K562 (cell line): Measurements from ENCODE around the gene SERTAD1. TPM values are rescaled to one million over a fixed set of nuclear protein-coding genes. Genes with fewer than 3 reads are reported as not detected.

Experiments
- ADNP ChIP-seq: fragments of 200-800 bp; sonication (Bioruptor generic); IDR thresholded peaks from 2 replicates; pipeline ENCODE4 v1.6.1; 2016; ENCODE audit warnings: missing genetic modification characterization, missing compliant biosample characterization
- CREM ChIP-seq: IDR thresholded peaks from 2 replicates; pipeline ENCODE4 v1.6.1; 2014; ENCODE audit warnings: antibody characterized with exemption, low read depth
- CSDE1 ChIP-seq, 2 experiments: fragments of 450-650 bp; IDR thresholded peaks; 2 replicates each; pipeline ENCODE4 v1.6.1; 2016; ENCODE audit warnings: mild to moderate bottlenecking in 1 of 2
- FOXK2 ChIP-seq, 2 experiments: fragments of 450-650 bp; IDR thresholded peaks in 1 of 2; conservative IDR thresholded peaks in 1 of 2; 2 replicates each; pipeline ENCODE4 v1.6.1; 2016; ENCODE audit warnings: low read depth in 2 of 2, mild to moderate bottlenecking in 1 of 2
- MTF1 ChIP-seq: fragments of 250-450 bp; sonication (Bioruptor Pico); IDR thresholded peaks from 2 replicates; pipeline ENCODE4 v1.9.0; 2021; ENCODE audit warnings: moderate library complexity, mild to moderate bottlenecking, inconsistent platforms, borderline replicate concordance
- PHB2 ChIP-seq: fragments of 450-650 bp; IDR thresholded peaks from 2 replicates; pipeline ENCODE4 v1.6.1; 2017; ENCODE audit warnings: low read depth
- PRMT5 ChIP-seq: sonication (generic); formaldehyde crosslinking; IDR thresholded peaks from 2 replicates; pipeline ENCODE4 v1.5.0; 2020; ENCODE audit warnings: missing genetic modification reagents
- SIN3B ChIP-seq: fragments of 450-650 bp; IDR thresholded peaks from 2 replicates; pipeline ENCODE4 v1.6.1; 2017; ENCODE audit warnings: low read depth, mild to moderate bottlenecking, moderate library complexity
- ZNF24 ChIP-seq: fragments of 450-650 bp; IDR thresholded peaks from 2 replicates; pipeline ENCODE4 v1.6.1; 2016
- ZNF263 ChIP-seq: sonication (generic); formaldehyde crosslinking; IDR thresholded peaks from 2 replicates; pipeline ENCODE4 v1.8.0; 2022; ENCODE audit warnings: mild to moderate bottlenecking, missing genetic modification reagents, borderline replicate concordance
- ZNF584 ChIP-seq: fragments of 200-800 bp; sonication (Bioruptor generic); IDR thresholded peaks from 2 replicates; pipeline ENCODE4 v1.6.1; 2016; ENCODE audit warnings: low read depth, mild to moderate bottlenecking, missing genetic modification characterization, missing compliant biosample characterization
- ZNF589 ChIP-seq: fragments of 200-800 bp; sonication (Bioruptor generic); IDR thresholded peaks from 2 replicates; pipeline ENCODE4 v1.6.1; 2016; ENCODE audit warnings: low read depth, missing genetic modification characterization, missing compliant biosample characterization
- polyA plus RNA-seq, 8 experiments: library from polyadenylated mRNA; depleted of rRNA in 4 of 8; stranded (reverse) in 5 of 8; unstranded in 3 of 8; fragments of >200 nt; fragmentation: Nextera tagmentation in 2 of 8; fragmentation: Illumina TruSeq in 1 of 8; extraction: Ambion mirVana in 2 of 8; extraction: Trizol in 1 of 8; gene quantifications; 2 replicates each; pipeline versions ENCODE4 v1.2.1 to v1.2.3, GENCODE V29; 2011 to 2014; ENCODE audit warnings: inconsistent platforms in 1 of 8, missing spikeins in 1 of 8
- total RNA-seq, 7 experiments: library from RNA; depleted of rRNA in 6 of 7; stranded (reverse); fragments of >200 nt in 6 of 7; fragmentation: Illumina TruSeq in 2 of 7; extraction: Trizol in 2 of 7; gene quantifications; 2 replicates each; pipeline versions ENCODE4 v1.2.1 to v1.2.3, GENCODE V29; 2011 to 2021; ENCODE audit warnings: low replicate concordance in 1 of 7
- TF ChIP-seq, protein P1 (sequence below): sonication (generic); formaldehyde crosslinking; IDR thresholded peaks from 2 replicates; pipeline ENCODE4 v1.8.0; 2022; ENCODE audit warnings: mild to moderate bottlenecking, missing genetic modification reagents
- TF ChIP-seq, protein P2 (sequence below): fragments of 450-650 bp; formaldehyde crosslinking; IDR thresholded peaks from 2 replicates; pipeline ENCODE4 v1.4.0; 2022; ENCODE audit warnings: mild to moderate bottlenecking, moderate library complexity
- TF ChIP-seq, protein P3 (sequence below): fragments of 200-800 bp; sonication (Bioruptor generic); IDR thresholded peaks from 2 replicates; pipeline ENCODE4 v1.6.1; 2016; ENCODE audit warnings: missing genetic modification characterization, missing compliant biosample characterization
- TF ChIP-seq, protein P4 (sequence below): sonication (generic); formaldehyde crosslinking; IDR thresholded peaks from 2 replicates; pipeline ENCODE4 v1.9.0; 2022; ENCODE audit warnings: mild to moderate bottlenecking, missing genetic modification reagents

Gene SERTAD1
- total and polyA plus RNA-seq, 9 of the 15 experiments (the other 6 are each of a cell fraction or from before 2014, with no cell fraction given), result 0.15 to 8.7 (median 4.9) TPM

DNA sequence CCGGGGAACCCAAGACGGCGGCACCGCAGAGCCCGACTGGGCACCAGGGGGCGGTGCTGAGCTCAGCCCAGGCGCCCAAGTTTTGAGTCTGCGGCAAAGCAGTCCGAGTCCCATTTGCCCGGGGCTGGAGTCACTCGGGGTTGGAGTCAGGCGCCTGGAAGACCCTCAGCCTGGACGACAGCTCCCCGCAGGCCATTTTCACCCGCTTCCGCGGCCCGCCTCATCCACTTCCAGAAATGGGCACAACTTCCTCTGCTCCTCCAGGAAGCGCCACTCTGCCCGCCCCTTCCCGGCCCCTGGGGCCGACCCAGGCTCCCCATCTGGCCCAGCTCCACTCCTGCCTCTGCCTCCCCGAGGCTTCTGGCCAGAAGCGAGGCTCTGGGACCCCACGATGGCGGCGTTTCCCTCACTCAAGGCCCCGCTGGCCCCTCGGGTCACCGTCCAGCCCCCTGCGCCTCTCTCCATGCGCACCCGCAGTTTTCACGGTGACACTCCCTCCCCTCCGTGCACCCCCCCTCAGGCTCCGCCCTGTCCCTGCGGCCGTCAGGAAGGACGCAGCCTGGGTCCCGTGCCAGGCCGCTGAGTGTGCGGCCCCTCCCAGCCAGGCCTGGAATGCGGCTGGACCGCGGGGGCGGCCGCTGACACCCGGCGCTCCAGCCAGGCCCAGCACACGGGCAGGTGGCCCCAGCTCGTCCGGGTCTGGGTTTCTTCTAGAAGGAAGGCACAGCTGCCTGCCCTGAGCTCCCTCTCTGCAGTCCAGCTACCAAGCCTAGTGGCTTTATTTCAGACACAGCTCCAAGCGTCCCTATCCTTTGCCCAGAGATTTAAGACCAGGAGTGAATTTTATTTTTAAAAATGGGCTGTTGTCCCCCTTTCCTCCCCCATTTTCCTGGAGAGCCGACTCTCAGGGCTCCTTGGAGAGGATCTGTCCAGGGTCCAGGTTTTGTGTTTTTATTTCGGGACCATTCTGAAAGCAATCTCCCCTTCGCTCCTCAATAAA lies 4.7 kb downstream of the SERTAD1 start (continued):
- TF ChIP-seq, protein P1, sequence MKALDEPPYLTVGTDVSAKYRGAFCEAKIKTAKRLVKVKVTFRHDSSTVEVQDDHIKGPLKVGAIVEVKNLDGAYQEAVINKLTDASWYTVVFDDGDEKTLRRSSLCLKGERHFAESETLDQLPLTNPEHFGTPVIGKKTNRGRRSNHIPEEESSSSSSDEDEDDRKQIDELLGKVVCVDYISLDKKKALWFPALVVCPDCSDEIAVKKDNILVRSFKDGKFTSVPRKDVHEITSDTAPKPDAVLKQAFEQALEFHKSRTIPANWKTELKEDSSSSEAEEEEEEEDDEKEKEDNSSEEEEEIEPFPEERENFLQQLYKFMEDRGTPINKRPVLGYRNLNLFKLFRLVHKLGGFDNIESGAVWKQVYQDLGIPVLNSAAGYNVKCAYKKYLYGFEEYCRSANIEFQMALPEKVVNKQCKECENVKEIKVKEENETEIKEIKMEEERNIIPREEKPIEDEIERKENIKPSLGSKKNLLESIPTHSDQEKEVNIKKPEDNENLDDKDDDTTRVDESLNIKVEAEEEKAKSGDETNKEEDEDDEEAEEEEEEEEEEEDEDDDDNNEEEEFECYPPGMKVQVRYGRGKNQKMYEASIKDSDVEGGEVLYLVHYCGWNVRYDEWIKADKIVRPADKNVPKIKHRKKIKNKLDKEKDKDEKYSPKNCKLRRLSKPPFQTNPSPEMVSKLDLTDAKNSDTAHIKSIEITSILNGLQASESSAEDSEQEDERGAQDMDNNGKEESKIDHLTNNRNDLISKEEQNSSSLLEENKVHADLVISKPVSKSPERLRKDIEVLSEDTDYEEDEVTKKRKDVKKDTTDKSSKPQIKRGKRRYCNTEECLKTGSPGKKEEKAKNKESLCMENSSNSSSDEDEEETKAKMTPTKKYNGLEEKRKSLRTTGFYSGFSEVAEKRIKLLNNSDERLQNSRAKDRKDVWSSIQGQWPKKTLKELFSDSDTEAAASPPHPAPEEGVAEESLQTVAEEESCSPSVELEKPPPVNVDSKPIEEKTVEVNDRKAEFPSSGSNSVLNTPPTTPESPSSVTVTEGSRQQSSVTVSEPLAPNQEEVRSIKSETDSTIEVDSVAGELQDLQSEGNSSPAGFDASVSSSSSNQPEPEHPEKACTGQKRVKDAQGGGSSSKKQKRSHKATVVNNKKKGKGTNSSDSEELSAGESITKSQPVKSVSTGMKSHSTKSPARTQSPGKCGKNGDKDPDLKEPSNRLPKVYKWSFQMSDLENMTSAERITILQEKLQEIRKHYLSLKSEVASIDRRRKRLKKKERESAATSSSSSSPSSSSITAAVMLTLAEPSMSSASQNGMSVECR (CRISPR knock-in tag), result no peak; the same call in 1 of the 2 replicates
- TF ChIP-seq MTF1 (CRISPR knock-in tag), result no peak
- TF ChIP-seq, protein P2, sequence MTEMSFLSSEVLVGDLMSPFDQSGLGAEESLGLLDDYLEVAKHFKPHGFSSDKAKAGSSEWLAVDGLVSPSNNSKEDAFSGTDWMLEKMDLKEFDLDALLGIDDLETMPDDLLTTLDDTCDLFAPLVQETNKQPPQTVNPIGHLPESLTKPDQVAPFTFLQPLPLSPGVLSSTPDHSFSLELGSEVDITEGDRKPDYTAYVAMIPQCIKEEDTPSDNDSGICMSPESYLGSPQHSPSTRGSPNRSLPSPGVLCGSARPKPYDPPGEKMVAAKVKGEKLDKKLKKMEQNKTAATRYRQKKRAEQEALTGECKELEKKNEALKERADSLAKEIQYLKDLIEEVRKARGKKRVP (CRISPR knock-in tag), result no peak; the same call in 1 of the 2 replicates
- TF ChIP-seq, protein P3, sequence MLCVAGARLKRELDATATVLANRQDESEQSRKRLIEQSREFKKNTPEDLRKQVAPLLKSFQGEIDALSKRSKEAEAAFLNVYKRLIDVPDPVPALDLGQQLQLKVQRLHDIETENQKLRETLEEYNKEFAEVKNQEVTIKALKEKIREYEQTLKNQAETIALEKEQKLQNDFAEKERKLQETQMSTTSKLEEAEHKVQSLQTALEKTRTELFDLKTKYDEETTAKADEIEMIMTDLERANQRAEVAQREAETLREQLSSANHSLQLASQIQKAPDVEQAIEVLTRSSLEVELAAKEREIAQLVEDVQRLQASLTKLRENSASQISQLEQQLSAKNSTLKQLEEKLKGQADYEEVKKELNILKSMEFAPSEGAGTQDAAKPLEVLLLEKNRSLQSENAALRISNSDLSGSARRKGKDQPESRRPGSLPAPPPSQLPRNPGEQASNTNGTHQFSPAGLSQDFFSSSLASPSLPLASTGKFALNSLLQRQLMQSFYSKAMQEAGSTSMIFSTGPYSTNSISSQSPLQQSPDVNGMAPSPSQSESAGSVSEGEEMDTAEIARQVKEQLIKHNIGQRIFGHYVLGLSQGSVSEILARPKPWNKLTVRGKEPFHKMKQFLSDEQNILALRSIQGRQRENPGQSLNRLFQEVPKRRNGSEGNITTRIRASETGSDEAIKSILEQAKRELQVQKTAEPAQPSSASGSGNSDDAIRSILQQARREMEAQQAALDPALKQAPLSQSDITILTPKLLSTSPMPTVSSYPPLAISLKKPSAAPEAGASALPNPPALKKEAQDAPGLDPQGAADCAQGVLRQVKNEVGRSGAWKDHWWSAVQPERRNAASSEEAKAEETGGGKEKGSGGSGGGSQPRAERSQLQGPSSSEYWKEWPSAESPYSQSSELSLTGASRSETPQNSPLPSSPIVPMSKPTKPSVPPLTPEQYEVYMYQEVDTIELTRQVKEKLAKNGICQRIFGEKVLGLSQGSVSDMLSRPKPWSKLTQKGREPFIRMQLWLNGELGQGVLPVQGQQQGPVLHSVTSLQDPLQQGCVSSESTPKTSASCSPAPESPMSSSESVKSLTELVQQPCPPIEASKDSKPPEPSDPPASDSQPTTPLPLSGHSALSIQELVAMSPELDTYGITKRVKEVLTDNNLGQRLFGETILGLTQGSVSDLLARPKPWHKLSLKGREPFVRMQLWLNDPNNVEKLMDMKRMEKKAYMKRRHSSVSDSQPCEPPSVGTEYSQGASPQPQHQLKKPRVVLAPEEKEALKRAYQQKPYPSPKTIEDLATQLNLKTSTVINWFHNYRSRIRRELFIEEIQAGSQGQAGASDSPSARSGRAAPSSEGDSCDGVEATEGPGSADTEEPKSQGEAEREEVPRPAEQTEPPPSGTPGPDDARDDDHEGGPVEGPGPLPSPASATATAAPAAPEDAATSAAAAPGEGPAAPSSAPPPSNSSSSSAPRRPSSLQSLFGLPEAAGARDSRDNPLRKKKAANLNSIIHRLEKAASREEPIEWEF (CRISPR knock-in tag), result no peak
- no peak for TF ChIP-seq PRMT5
- TF ChIP-seq CSDE1 (IDR thresholded peaks at IDR 0.05), result no peak
- TF ChIP-seq ZNF263 (CRISPR knock-in tag), result no peak; the same call in 1 of the 2 replicates
- TF ChIP-seq ZNF584 (CRISPR knock-in tag), result no peak
- no peak for TF ChIP-seq SIN3B
- TF ChIP-seq ADNP (tag), result no peak
- TF ChIP-seq ZNF24, result no peak; the same call in 1 of the 2 replicates
- no peak; a peak in 1 of 4 replicates for TF ChIP-seq FOXK2 (conservative IDR thresholded peaks at IDR 0.05 in 1 of 2, IDR thresholded peaks at IDR 0.05 in 1 of 2; ENCODE audit: low read depth in 2 of 2)
- peak; percentile 78; the same call in 1 of the 2 replicates for TF ChIP-seq CREM
- TF ChIP-seq PHB2, result no peak
- no peak for TF ChIP-seq ZNF589 (CRISPR knock-in tag)
- TF ChIP-seq, protein P4, sequence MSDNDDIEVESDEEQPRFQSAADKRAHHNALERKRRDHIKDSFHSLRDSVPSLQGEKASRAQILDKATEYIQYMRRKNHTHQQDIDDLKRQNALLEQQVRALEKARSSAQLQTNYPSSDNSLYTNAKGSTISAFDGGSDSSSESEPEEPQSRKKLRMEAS (CRISPR knock-in tag), result peak; percentile 82
